ENCODE measurements around the gene ARG2.

DNA sequence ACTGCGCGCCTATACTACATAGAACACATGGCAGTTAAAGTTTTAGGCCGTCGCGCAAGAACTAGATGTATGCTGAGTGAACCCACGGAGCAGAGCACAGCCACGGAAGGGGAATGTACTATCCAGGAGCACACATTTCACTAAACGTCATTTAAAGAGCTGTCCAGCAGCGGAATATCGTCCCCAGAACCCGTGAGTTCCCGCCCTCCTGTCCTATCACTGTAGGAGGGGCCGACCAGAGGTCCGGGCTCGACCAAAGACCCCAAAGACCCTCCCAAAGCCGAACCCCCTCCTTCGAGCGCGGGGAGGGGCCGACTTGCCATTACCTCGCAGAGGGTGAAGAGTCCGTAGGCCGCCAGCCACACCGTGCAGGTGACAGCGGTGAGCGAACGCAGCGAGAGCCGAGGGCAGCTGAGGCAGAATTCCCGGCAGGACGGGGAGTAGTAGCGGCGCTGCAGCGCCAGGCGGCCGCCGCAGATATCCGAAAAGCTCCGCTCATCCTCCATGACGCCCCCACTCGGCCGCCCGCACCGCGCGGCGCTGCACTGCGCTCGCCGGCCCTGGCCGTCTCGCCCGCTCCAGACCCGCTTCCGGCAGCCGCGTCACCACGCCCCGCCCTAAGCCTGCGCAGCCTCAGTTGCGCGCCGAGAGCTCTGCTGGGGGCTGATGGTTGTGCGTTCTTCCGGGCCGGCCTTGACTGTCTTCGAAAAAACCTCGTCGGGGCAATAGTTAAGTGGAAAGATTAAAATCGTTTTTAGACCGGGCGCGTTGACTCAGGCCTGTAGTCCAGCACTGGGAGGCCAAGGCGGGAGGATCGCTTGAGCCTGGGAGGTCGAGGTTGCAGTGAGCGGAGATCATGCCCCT lies 19.8 kb upstream of the ARG2 start, which contains the start of gene PIGH:
- TF ChIP-seq, protein P1, sequence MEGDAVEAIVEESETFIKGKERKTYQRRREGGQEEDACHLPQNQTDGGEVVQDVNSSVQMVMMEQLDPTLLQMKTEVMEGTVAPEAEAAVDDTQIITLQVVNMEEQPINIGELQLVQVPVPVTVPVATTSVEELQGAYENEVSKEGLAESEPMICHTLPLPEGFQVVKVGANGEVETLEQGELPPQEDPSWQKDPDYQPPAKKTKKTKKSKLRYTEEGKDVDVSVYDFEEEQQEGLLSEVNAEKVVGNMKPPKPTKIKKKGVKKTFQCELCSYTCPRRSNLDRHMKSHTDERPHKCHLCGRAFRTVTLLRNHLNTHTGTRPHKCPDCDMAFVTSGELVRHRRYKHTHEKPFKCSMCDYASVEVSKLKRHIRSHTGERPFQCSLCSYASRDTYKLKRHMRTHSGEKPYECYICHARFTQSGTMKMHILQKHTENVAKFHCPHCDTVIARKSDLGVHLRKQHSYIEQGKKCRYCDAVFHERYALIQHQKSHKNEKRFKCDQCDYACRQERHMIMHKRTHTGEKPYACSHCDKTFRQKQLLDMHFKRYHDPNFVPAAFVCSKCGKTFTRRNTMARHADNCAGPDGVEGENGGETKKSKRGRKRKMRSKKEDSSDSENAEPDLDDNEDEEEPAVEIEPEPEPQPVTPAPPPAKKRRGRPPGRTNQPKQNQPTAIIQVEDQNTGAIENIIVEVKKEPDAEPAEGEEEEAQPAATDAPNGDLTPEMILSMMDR (IDR thresholded peaks at IDR 0.05), result peak; percentile 41 to 78 (median 60)
- TF ChIP-seq POLR2A (IDR thresholded peaks at IDR 0.05), result peak; percentile 86 to 90

Measured in uterus (tissue), 2 donors.